Measurements from ENCODE around the gene NAA11. TPM values are rescaled to one million over a fixed set of nuclear protein-coding genes. Genes with fewer than 3 reads are reported as not detected.
"Not testable (repeated sequence)": the region's sequence is repeated elsewhere in the genome, so short reads cannot be mapped to it uniquely, and the experiment has no call there.

The NAA11 gene
- total RNA-seq, 1 donor from 2014 or later: not detected

GRCh38 chr4:79288185-79288584 lies 37.7 kb downstream of the NAA11 start:
- Mint-ChIP-seq H3K4me3 (ENCODE audit: low read depth) (no peak overlapping the region), H3K27ac (no peak overlapping the region), H3K27me3 (no peaks in the 10 kb centered on the region), H3K9me3 (ENCODE audit: low read depth) (no peaks in the 10 kb centered on the region), H3K4me1 (ENCODE audit: low read depth) (no peaks in the 10 kb centered on the region), H3K36me3 (ENCODE audit: insufficient read depth) (no peaks in the 10 kb centered on the region)
- TF ChIP-seq CTCF (IDR thresholded peaks at IDR 0.05; ENCODE audit: unreplicated experiment): no peak
- DNase-seq (ENCODE audit: low spot score, unreplicated experiment): no peak

GRCh38 chr4:79287718-79288117 lies 38.1 kb downstream of the NAA11 start:
- H3K36me3 Mint-ChIP-seq (ENCODE audit: insufficient read depth): no peaks in the 10 kb centered on the region
- no peaks in the 10 kb centered on the region for H3K27me3 Mint-ChIP-seq
- DNase-seq (ENCODE audit: low spot score, unreplicated experiment): no peak
- H3K27ac Mint-ChIP-seq: no peak overlapping the region
- no peak for TF ChIP-seq CTCF (IDR thresholded peaks at IDR 0.05; ENCODE audit: unreplicated experiment)
- H3K4me3 Mint-ChIP-seq (ENCODE audit: low read depth): no peak overlapping the region
- no peaks in the 10 kb centered on the region for H3K9me3 Mint-ChIP-seq (ENCODE audit: low read depth)
- no peaks in the 10 kb centered on the region for H3K4me1 Mint-ChIP-seq (ENCODE audit: low read depth)

- Mint-ChIP-seq H3K36me3 (ENCODE audit: insufficient read depth) (no peaks in the 10 kb centered on the region), H3K4me1 (ENCODE audit: low read depth) (no peaks in the 10 kb centered on the region), H3K4me3 (ENCODE audit: low read depth) (no peak overlapping the region), H3K27ac (no peak overlapping the region), H3K27me3 (no peaks in the 10 kb centered on the region), H3K9me3 (ENCODE audit: low read depth) (no peaks in the 10 kb centered on the region)
- no peak for DNase-seq (ENCODE audit: low spot score, unreplicated experiment)
- no peak for TF ChIP-seq CTCF (IDR thresholded peaks at IDR 0.05; ENCODE audit: unreplicated experiment)
Measured at GRCh38 chr4:79287076-79287475, 38.8 kb downstream of the NAA11 start.

- Mint-ChIP-seq H3K9me3 (ENCODE audit: low read depth) (no peaks in the 10 kb centered on the region), H3K4me1 (ENCODE audit: low read depth) (no peaks in the 10 kb centered on the region), H3K27ac (no peak overlapping the region), H3K27me3 (no peaks in the 10 kb centered on the region), H3K4me3 (ENCODE audit: low read depth) (no peak overlapping the region), H3K36me3 (ENCODE audit: insufficient read depth) (no peaks in the 10 kb centered on the region)
- no peak for TF ChIP-seq CTCF (IDR thresholded peaks at IDR 0.05; ENCODE audit: unreplicated experiment)
- no peak for DNase-seq (ENCODE audit: low spot score, unreplicated experiment)
Measured at GRCh38 chr4:79281566-79282359, 44.1 kb downstream of the NAA11 start.

GRCh38 chr4:79277467-79277866 lies 48.4 kb downstream of the NAA11 start:
- not testable (repeated sequence) for H3K9me3 Mint-ChIP-seq (ENCODE audit: low read depth); H3K36me3 Mint-ChIP-seq (ENCODE audit: insufficient read depth); H3K27me3 Mint-ChIP-seq; H3K4me3 Mint-ChIP-seq (ENCODE audit: low read depth); DNase-seq (ENCODE audit: low spot score, unreplicated experiment); H3K27ac Mint-ChIP-seq; H3K4me1 Mint-ChIP-seq (ENCODE audit: low read depth)

- H3K9me3 Mint-ChIP-seq (ENCODE audit: low read depth): no peaks in the 10 kb centered on the region
- H3K27me3 Mint-ChIP-seq: no peaks in the 10 kb centered on the region
- no peaks in the 10 kb centered on the region for H3K36me3 Mint-ChIP-seq (ENCODE audit: insufficient read depth)
- H3K4me1 Mint-ChIP-seq (ENCODE audit: low read depth): no peaks in the 10 kb centered on the region
- no peak overlapping the region for H3K4me3 Mint-ChIP-seq (ENCODE audit: low read depth)
- no peak for TF ChIP-seq CTCF (IDR thresholded peaks at IDR 0.05; ENCODE audit: unreplicated experiment)
- no peak overlapping the region for H3K27ac Mint-ChIP-seq
- DNase-seq (ENCODE audit: low spot score, unreplicated experiment): no peak
Measured at GRCh38 chr4:79273915-79274314, 51.9 kb downstream of the NAA11 start.

Data from progenitor cell of endocrine pancreas (in vitro differentiated cells).